Thymus (tissue), 11 donors: ENCODE data around the gene NFILZ. TPM values are rescaled to one million over a fixed set of nuclear protein-coding genes. Genes with fewer than 3 reads are reported as not detected.
"Not testable (repeated sequence)": the region's sequence is repeated elsewhere in the genome, so short reads cannot be mapped to it uniquely, and the experiment has no call there.

Experiments used
- DNase-seq, 9 donors: peaks; one replicate each; pipeline ENCODE4 v3.0.0-alpha.2; 2013; ENCODE audit warnings: low spot score in 9 of 9, low read depth in 6 of 9, missing footprints in 1 of 9
- H3K27ac ChIP-seq, 2 donors: one replicate each; pipeline ENCODE4 v1.5.1; 2013; ENCODE audit warnings: control low read depth in 1 of 2, low read depth in 1 of 2, low read length in 1 of 2, mild to moderate bottlenecking in 1 of 2, moderate library complexity in 1 of 2
- H3K27me3 ChIP-seq, 2 donors: one replicate each; pipeline ENCODE4 v1.5.1; 2013; ENCODE audit warnings: low read length in 1 of 2; ENCODE audit not compliant: control insufficient read depth in 2 of 2, insufficient read depth in 1 of 2
- H3K36me3 ChIP-seq, 2 donors: one replicate each; pipeline ENCODE4 v1.5.1; 2013; ENCODE audit warnings: low read length in 1 of 2, mild to moderate bottlenecking in 1 of 2, moderate library complexity in 1 of 2; ENCODE audit not compliant: control insufficient read depth in 2 of 2, insufficient read depth in 2 of 2
- H3K4me1 ChIP-seq, 2 donors: one replicate each; pipeline ENCODE4 v1.5.1; 2013; ENCODE audit warnings: low read length in 2 of 2; ENCODE audit not compliant: control insufficient read depth in 2 of 2, insufficient read depth in 2 of 2
- H3K4me3 ChIP-seq, 2 donors: one replicate each; pipeline ENCODE4 v1.5.1; 2013; ENCODE audit warnings: low read length in 2 of 2, control low read depth in 1 of 2, mild to moderate bottlenecking in 1 of 2
- H3K9me3 ChIP-seq, 2 donors: one replicate each; pipeline ENCODE4 v1.5.1; 2013; ENCODE audit warnings: low read length in 1 of 2, mild to moderate bottlenecking in 1 of 2; ENCODE audit not compliant: control insufficient read depth in 2 of 2, insufficient read depth in 1 of 2
- WGBS: extraction: QIAGEN DNeasy Blood & Tissue Kit; methylation state at CpG from one replicate; pipeline ENCODE4 v1.1.7; 2013; 5-methylcytosine and 5-hydroxymethylcytosine counted together
- polyA plus RNA-seq: library from polyadenylated mRNA; stranded (reverse); fragments of 200-250 nt; gene quantifications from one replicate; pipeline ENCODE4 v1.2.3, GENCODE V29; 2013
- total RNA-seq: library from RNA; stranded (reverse); fragments of 120-200 nt; gene quantifications from one replicate; pipeline ENCODE4 v1.2.4, GENCODE V29; 2013
- donor health status: healthy.

Gene NFILZ
- total and polyA plus RNA-seq, 2 donors = not detected

DNA sequence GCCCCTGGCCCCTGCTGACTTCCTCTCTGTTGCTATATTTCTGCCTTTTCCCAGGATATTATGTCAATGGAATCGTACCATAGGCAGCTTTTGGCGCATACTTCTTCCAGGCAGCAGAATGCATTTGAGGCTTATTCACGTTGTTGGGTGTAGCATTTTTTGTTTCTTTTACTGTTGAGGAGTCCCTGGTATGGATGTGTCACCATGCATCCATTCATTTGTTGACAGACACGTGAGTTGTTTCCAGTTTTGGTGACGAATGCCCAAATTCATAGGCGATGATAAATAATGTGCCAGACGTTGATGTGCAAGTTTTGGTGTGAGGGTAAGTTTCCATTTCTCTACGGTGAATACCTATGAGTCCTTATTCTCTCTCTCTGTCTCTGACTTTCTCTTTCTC is 5.0 kb downstream of the NFILZ start:
- no peaks in the 10 kb centered on the region for H3K27me3 ChIP-seq
- WGBS = 96% methylated on average over 8 of the region's 8 CpGs
- H3K36me3 ChIP-seq = no peaks in the 10 kb centered on the region
- no peak overlapping the region for H3K4me3 ChIP-seq
- H3K27ac ChIP-seq = no peak overlapping the region
- DNase-seq = no peak
- no peaks in the 10 kb centered on the region for H3K9me3 ChIP-seq
- H3K4me1 ChIP-seq = peaks cover 5 to 17% of the 10 kb centered on the region in 2 donors

GRCh38 chr19:8637070-8637469 is 6.6 kb downstream of the NFILZ start:
- H3K4me3 ChIP-seq, H3K27me3 ChIP-seq, H3K27ac ChIP-seq, DNase-seq, H3K9me3 ChIP-seq, H3K36me3 ChIP-seq: not testable (repeated sequence)
- H3K4me1 ChIP-seq = peaks cover 5 to 17% of the 10 kb centered on the region in 2 donors
- WGBS = 95% methylated on average over 4 of the region's 4 CpGs

DNA sequence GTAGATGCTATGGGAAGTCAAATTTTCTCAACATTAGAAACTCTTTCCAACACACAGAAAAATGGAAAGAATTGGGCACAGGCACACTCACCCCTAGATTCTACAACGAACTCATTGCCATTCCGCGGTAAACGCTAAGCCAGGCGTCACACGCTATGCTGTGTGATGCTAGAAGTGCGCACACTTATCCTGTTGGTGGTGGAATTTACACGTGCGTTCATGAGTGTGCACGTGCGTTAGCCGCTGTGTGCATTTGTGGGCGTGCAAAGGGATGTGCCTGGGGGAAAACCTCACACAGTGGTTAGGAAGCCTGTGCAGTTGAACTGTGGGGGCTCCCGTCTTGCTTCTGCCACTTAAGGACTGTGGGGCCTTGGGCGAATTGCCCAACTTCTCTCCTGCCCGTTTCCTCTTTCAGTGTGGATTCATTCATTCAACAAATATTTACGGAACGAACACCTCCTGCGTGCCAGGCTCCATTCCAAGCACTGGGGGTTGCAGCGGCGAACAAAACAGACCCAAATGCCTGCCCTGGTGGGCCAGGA is 7.7 kb downstream of the NFILZ start:
- no peak for DNase-seq
- H3K9me3 ChIP-seq = peaks cover 0 to 3% of the 10 kb centered on the region in 2 donors
- no peak overlapping the region for H3K27ac ChIP-seq
- no peaks in the 10 kb centered on the region for H3K36me3 ChIP-seq
- H3K4me3 ChIP-seq = no peak overlapping the region
- WGBS = 8% methylated on average over 21 of the region's 21 CpGs
- no peaks in the 10 kb centered on the region for H3K27me3 ChIP-seq
- H3K4me1 ChIP-seq = peaks cover 5 to 15% of the 10 kb centered on the region in 2 donors

DNA sequence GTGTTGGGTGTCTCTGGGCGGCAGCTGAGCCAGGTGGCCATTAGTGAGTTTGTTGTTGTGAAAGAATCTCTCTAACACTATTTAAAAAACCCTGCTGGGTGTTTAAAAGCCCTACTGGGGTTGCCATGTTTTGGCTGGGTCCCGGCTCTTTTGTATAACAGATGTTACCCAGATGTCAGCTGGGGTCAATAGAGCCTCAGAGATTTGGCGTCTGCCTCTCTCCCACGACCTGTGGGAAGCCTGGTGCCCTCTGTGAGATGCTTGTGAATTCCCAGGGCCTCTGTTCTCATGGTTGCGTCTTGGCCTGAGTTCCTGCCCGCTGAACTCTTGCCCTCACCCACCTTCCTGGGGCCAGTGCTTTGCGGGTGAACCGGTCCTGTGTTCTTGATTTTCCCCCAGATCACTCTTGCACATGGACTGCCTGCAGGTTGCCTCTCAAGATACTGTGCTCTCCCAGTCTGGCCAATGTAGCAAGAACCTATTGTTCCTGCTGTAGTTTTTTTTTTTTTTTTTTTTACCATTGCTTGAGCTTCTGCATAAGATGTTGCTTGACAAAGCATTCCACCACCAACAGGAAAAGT is 9.5 kb downstream of the NFILZ start:
- no peak for DNase-seq
- WGBS = 89% methylated on average over 8 of the region's 8 CpGs
- H3K9me3 ChIP-seq = peaks cover 0 to 3% of the 10 kb centered on the region in 2 donors
- peaks cover 0 to 9% of the 10 kb centered on the region in 2 donors for H3K4me1 ChIP-seq
- no peak overlapping the region for H3K27ac ChIP-seq
- no peaks in the 10 kb centered on the region for H3K36me3 ChIP-seq
- no peaks in the 10 kb centered on the region for H3K27me3 ChIP-seq
- no peak overlapping the region for H3K4me3 ChIP-seq

- H3K36me3 ChIP-seq = no peaks in the 10 kb centered on the region
- no peak overlapping the region for H3K4me3 ChIP-seq
- DNase-seq = no peak
- peaks cover 0 to 3% of the 10 kb centered on the region in 2 donors for H3K9me3 ChIP-seq
- H3K27me3 ChIP-seq = no peaks in the 10 kb centered on the region
- 82% methylated on average over 12 of the region's 12 CpGs for whole genome bisulfite sequencing
- H3K4me1 ChIP-seq = peaks cover 0 to 9% of the 10 kb centered on the region in 2 donors
- H3K27ac ChIP-seq = no peak overlapping the region
These were observed 10.1 kb downstream of the NFILZ start for GRCh38 chr19:8640402-8641004.

DNA sequence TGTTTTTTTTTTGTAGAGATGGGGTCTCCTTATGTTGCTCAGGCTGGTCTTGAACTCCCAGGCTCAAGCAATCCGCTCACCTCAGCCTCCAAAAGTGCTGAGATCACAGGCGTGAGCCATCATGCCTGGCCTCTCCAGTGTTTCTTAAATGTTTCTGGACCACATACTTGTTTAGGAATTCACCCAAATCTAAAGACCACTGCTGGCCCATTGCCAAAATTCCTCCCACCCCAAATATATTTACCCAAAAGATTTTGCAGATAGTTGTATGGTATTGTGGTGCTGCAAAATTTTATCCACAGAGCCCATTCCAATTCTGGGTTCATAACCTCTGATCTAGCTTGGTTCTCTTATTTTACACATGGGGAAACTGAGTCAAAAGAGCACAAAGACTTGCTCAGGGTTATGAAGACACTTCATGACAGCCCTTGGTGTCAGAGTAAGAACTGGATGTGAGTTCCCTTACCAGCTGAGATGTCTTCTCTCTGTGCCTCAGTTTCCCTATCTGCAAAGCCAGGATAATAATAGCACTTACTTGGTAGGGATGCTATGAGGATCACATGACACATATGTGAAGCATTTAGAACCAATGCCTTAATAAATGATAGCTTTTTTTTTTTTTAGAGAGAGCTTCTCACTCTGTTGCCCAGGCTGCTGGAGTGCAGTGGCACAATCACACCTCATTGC is 10.9 kb downstream of the NFILZ start:
- 99% methylated on average over 2 of the region's 2 CpGs for WGBS
- Histone ChIP-seq H3K4me1 (peaks cover 0 to 9% of the 10 kb centered on the region in 2 donors), H3K4me3 (no peak overlapping the region), H3K27ac (no peak overlapping the region), H3K36me3 (no peaks in the 10 kb centered on the region), H3K9me3 (peaks cover 0 to 3% of the 10 kb centered on the region in 2 donors), H3K27me3 (no peaks in the 10 kb centered on the region)
- DNase-seq = no peak

- Histone ChIP-seq H3K4me1 (peaks cover 0 to 9% of the 10 kb centered on the region in 2 donors), H3K36me3 (no peaks in the 10 kb centered on the region), H3K9me3 (peaks cover 0 to 3% of the 10 kb centered on the region in 2 donors), H3K27me3 (peaks cover 0 to 2% of the 10 kb centered on the region in 2 donors), H3K4me3 (no peak overlapping the region), H3K27ac (no peak overlapping the region)
- DNase-seq = peak in 5 of 9 donors; percentile 48 to 80 (median 59)
- 51% methylated on average over 4 of the region's 4 CpGs for WGBS
These were observed 11.6 kb downstream of the NFILZ start for GRCh38 chr19:8641908-8642547.

- H3K36me3 ChIP-seq = no peaks in the 10 kb centered on the region
- H3K9me3 ChIP-seq = peaks cover 0 to 3% of the 10 kb centered on the region in 2 donors
- H3K4me3 ChIP-seq = no peak overlapping the region
- DNase-seq = no peak
- no peak overlapping the region for H3K27ac ChIP-seq
- H3K4me1 ChIP-seq = peaks cover 0 to 9% of the 10 kb centered on the region in 2 donors
- 95% methylated on average over 5 of the region's 5 CpGs for WGBS
- H3K27me3 ChIP-seq = peaks cover 0 to 2% of the 10 kb centered on the region in 2 donors
These were observed 12.1 kb downstream of the NFILZ start for GRCh38 chr19:8642561-8642960.
